Esophagus squamous epithelium (tissue), 5 donors: ENCODE measurements around the gene DTX3L. TPM values are rescaled to one million over a fixed set of nuclear protein-coding genes. Genes with fewer than 3 reads are reported as not detected.
"Not testable (repeated sequence)": the region's sequence is repeated elsewhere in the genome, so short reads cannot be mapped to it uniquely, and the experiment has no call there.

Experiments
- DNase-seq: peaks from one replicate; lab custom pipeline; 2025; lab: John Stamatoyannopoulos, UW
- H3K27ac ChIP-seq, 4 donors: fragments of 200-600 bp; sonication (generic); one replicate each; pipeline ENCODE4 v1.5.1; 2016 to 2019; ENCODE audit warnings: mild to moderate bottlenecking in 1 of 4
- H3K27me3 ChIP-seq, 4 donors: fragments of 200-600 bp; sonication (generic); 1 replicate in 3 of 4; 2 replicates in 1 of 4; pipeline versions ENCODE4 v1.5.1 to v1.6.0; 2017 to 2021; ENCODE audit warnings: antibody characterized with exemption in 1 of 4
- H3K36me3 ChIP-seq, 3 donors: fragments of 200-600 bp; sonication (generic); one replicate each; pipeline ENCODE4 v1.5.1; 2016 to 2019
- H3K4me1 ChIP-seq, 3 donors: fragments of 200-600 bp; sonication (generic); one replicate each; pipeline ENCODE4 v1.5.1; 2017 to 2019
- H3K4me3 ChIP-seq, 4 donors: fragments of 200-600 bp; sonication (generic); 1 replicate in 3 of 4; 2 replicates in 1 of 4; pipeline ENCODE4 v1.5.1; 2016 to 2019; ENCODE audit warnings: mild to moderate bottlenecking in 2 of 4, moderate library complexity in 1 of 4
- H3K9me3 ChIP-seq, 3 donors: fragments of 200-600 bp; sonication (generic); one replicate each; pipeline ENCODE4 v1.5.1; 2016 to 2019
- POLR2A ChIP-seq, 4 donors: fragments of 450-650 bp; IDR thresholded peaks; one replicate each; pipeline ENCODE4 v1.6.1; 2017; ENCODE audit warnings: antibody characterized with exemption in 4 of 4, mild to moderate bottlenecking in 4 of 4, moderate library complexity in 3 of 4
- WGBS, 2 donors: methylation state at CpG; one replicate each; pipeline ENCODE4 v1.1.5; 2018; 5-methylcytosine and 5-hydroxymethylcytosine counted together
- intact Hi-C: fragments of 100-400 bp; cut with DNase I; formaldehyde crosslinking; loops from one replicate; pipeline ENCODE4 v1.15.0; 2022
- total RNA-seq, 4 donors: library from RNA; depleted of rRNA; stranded (reverse); fragments of >200 nt; gene quantifications; one replicate each; pipeline ENCODE4 v1.1.0, GENCODE V29; 2016
- TF ChIP-seq, protein P1 (sequence below), 6 experiments: fragments of 450-650 bp in 4 of 6; fragments of 200-600 bp in 2 of 6; sonication (generic) in 2 of 6; IDR thresholded peaks; one replicate each; pipeline ENCODE4 v1.5.1; 2016 to 2019; ENCODE audit warnings: antibody characterized with exemption in 6 of 6, mild to moderate bottlenecking in 4 of 6, moderate library complexity in 4 of 6
- donor health status: DM: yes; HTN: yes; CAD: no.

DTX3L gene
- total RNA-seq, 4 donors from 2014 or later = 17.8 to 25.8 (median 19.9) TPM

DNA sequence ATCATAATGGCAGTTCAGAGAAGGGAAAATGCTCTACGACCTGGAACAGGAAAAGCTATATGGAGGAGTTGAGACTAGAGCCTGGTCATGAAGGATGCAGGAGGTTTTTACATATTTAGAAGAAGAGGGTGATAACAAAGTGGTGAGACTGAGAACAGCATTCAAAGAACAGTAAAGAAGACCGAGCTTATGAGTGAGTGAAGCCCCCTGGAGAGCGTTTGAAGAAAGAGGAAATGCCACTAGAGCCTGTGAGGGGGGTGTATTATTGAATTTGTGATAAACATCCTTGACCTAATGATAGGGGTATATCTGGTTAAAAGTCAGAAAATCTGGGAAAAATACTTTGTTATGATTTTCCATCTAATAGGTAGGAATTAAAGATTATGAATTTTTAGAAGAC, 4.2 kb upstream of the DTX3L start:
- intact Hi-C loops = loop anchor here (5.0 kb wide), 1 partner anchor 117 kb away; no protein-coding TSS in a partner anchor

GRCh38 chr3:122560680-122561079, 3.5 kb upstream of the DTX3L start:
- 60 to 94% methylated on average over 1 of the region's 1 CpG for WGBS, 2 donors
- no peak overlapping the region for H3K27ac ChIP-seq
- H3K9me3 ChIP-seq = no peaks in the 10 kb centered on the region
- TF ChIP-seq, protein P1, sequence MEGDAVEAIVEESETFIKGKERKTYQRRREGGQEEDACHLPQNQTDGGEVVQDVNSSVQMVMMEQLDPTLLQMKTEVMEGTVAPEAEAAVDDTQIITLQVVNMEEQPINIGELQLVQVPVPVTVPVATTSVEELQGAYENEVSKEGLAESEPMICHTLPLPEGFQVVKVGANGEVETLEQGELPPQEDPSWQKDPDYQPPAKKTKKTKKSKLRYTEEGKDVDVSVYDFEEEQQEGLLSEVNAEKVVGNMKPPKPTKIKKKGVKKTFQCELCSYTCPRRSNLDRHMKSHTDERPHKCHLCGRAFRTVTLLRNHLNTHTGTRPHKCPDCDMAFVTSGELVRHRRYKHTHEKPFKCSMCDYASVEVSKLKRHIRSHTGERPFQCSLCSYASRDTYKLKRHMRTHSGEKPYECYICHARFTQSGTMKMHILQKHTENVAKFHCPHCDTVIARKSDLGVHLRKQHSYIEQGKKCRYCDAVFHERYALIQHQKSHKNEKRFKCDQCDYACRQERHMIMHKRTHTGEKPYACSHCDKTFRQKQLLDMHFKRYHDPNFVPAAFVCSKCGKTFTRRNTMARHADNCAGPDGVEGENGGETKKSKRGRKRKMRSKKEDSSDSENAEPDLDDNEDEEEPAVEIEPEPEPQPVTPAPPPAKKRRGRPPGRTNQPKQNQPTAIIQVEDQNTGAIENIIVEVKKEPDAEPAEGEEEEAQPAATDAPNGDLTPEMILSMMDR (IDR thresholded peaks at IDR 0.05) = peak; percentile 31 to 73 (median 58)
- no peak for TF ChIP-seq POLR2A (IDR thresholded peaks at IDR 0.05)
- peaks cover 7 to 42% (median 14%) of the 10 kb centered on the region in 3 donors for H3K36me3 ChIP-seq
- no peak overlapping the region for H3K4me3 ChIP-seq
- H3K27me3 ChIP-seq = no peaks in the 10 kb centered on the region
- H3K4me1 ChIP-seq = peaks cover 9 to 42% (median 19%) of the 10 kb centered on the region in 3 donors
- intact Hi-C loops = loop anchor here (5.0 kb wide), 1 partner anchor 117 kb away; no protein-coding TSS in a partner anchor
- no peak for DNase-seq

More for the DNA sequence above, 4.2 kb upstream of the DTX3L start:
- TF ChIP-seq, protein P1 (IDR thresholded peaks at IDR 0.05) = no peak
- TF ChIP-seq POLR2A (IDR thresholded peaks at IDR 0.05) = no peak
- H3K27me3 ChIP-seq = no peaks in the 10 kb centered on the region
- peaks cover 9 to 34% (median 12%) of the 10 kb centered on the region in 3 donors for H3K4me1 ChIP-seq
- H3K9me3 ChIP-seq = no peaks in the 10 kb centered on the region
- H3K36me3 ChIP-seq = peaks cover 14 to 47% (median 14%) of the 10 kb centered on the region in 3 donors
- no peak overlapping the region for H3K27ac ChIP-seq
- H3K4me3 ChIP-seq = no peak overlapping the region
- 83 to 88% methylated on average over 3 of the region's 3 CpGs for WGBS, 2 donors
- no peak for DNase-seq

DNA sequence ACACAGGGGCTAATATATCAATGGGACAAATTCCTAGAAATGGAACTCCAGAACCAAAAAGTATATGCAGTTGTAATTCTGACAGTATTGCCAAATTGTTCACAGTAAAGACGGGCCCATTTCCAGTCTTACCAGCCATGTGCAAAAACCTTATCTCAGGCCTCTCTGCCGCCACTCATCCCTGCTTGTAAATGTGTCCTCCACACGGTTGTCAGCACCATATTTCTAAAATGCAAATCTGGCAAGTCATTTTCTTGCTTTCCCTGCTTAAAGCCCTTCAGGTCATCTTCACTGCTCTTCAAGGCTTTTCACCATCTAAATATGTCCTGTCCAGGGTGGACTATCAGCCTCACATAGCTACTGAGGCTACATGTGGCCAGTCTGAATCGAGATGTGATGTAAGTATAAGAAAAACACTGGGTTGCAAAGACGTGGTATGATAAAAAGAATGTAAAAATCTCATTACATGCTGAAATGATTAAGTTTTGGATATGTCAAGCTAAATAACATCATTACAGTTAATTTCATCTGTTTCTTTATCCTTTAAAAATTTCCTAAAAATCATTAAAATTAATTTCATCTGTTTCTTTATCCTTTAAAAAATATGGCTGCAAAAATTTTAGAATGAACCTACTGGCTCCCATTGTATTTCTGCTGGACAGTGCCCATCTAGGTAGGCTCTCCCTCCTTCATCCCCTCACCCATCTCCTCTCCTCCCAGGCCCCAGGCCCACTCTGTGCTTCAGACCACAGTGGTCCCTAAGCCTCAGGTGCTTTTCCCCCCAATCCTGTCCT, 1.0 kb upstream of the DTX3L start:
- H3K4me1 ChIP-seq = peaks cover 9 to 60% (median 19%) of the 10 kb centered on the region in 3 donors
- WGBS, 2 donors = 46 to 54% methylated on average over 5 of the region's 5 CpGs
- H3K9me3 ChIP-seq = no peaks in the 10 kb centered on the region
- peak overlapping the region; percentile 94 to 99 (median 97) for H3K27ac ChIP-seq
- peaks cover under 1 to 43% (median 14%) of the 10 kb centered on the region in 3 donors for H3K36me3 ChIP-seq
- H3K4me3 ChIP-seq = peak overlapping the region; percentile 75 to 92 (median 84)
- H3K27me3 ChIP-seq = no peaks in the 10 kb centered on the region
- intact Hi-C loops = loop anchor here (5.0 kb wide), 1 partner anchor 114 kb away; no protein-coding TSS in a partner anchor
- TF ChIP-seq, protein P1 (IDR thresholded peaks at IDR 0.05) = no peak
- TF ChIP-seq POLR2A (IDR thresholded peaks at IDR 0.05) = no peak
- DNase-seq = no peak

DNA sequence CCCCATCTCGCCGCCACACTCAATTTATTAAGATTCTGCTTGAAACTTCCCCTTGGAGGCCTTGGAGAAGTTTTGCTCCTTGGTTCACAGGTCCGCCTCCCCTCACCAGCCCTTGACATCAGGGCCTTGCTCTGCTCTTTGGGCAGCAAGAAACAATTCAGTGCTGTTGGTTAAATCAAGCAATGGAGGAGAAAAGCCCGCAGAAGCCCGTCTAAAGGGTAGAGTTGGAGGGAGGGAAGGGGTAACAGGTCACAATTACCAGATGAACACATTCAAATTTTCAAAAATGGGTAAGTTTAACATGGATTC, 467 bp upstream of the DTX3L start:
- peaks cover 9 to 60% (median 19%) of the 10 kb centered on the region in 3 donors for H3K4me1 ChIP-seq
- peaks cover 0 to 43% (median 11%) of the 10 kb centered on the region in 3 donors for H3K36me3 ChIP-seq
- H3K27ac ChIP-seq = peak overlapping the region; percentile 94 to 99 (median 97)
- 11 to 20% methylated on average over 5 of the region's 5 CpGs for WGBS, 2 donors
- no peaks in the 10 kb centered on the region for H3K27me3 ChIP-seq
- H3K4me3 ChIP-seq = peak overlapping the region; percentile 75 to 92 (median 84)
- TF ChIP-seq, protein P1 (IDR thresholded peaks at IDR 0.05) = no peak
- TF ChIP-seq POLR2A (IDR thresholded peaks at IDR 0.05) = no peak
- no peak for DNase-seq
- no peaks in the 10 kb centered on the region for H3K9me3 ChIP-seq
- intact Hi-C loops = loop anchor here (5.0 kb wide), 1 partner anchor 114 kb away; no protein-coding TSS in a partner anchor

- intact Hi-C loops, DNase-seq, H3K27me3 ChIP-seq, H3K4me3 ChIP-seq, H3K27ac ChIP-seq, H3K9me3 ChIP-seq: not testable (repeated sequence)
- H3K4me1 ChIP-seq = peaks cover under 1 to 45% (median 15%) of the 10 kb centered on the region in 3 donors
- H3K36me3 ChIP-seq = peaks cover 6 to 72% (median 28%) of the 10 kb centered on the region in 3 donors
- WGBS, 2 donors = 93 to 97% methylated on average over 5 to 7 of the region's 7 CpGs
Observed at GRCh38 chr3:122568131-122568530, 4.0 kb downstream of the DTX3L start.
